ENCODE data around the gene PARP3. TPM values are rescaled to one million over a fixed set of nuclear protein-coding genes. Genes with fewer than 3 reads are reported as not detected.

The PARP3 gene
- total RNA-seq, 1 donor from 2014 or later: 18.0 TPM

DNA sequence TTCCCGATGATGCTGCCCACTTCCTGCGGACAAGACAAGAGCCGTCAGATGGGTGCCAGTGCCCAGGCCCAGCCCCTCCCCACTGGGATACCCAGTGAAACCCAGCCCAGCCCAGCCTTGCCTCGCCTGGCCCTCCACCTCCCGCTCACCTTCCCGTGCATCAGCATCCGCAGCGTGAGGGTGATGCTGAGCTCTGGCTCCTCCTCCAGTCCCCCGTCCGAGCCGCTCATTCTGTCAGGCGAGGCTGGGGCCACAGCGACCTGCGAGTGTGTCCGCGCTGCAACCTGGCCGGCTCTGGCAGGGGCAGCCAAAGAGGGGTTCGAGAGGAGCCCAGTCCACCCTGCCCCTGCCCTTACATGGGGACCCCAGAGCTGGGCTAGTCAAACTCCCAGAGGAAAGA is 18.8 kb downstream of the PARP3 start:
- DNase-seq (ENCODE audit: low spot score) (no peak), ATAC-seq (no peak)
- intact Hi-C loops (cut with DNase I): no loop called here

DNA sequence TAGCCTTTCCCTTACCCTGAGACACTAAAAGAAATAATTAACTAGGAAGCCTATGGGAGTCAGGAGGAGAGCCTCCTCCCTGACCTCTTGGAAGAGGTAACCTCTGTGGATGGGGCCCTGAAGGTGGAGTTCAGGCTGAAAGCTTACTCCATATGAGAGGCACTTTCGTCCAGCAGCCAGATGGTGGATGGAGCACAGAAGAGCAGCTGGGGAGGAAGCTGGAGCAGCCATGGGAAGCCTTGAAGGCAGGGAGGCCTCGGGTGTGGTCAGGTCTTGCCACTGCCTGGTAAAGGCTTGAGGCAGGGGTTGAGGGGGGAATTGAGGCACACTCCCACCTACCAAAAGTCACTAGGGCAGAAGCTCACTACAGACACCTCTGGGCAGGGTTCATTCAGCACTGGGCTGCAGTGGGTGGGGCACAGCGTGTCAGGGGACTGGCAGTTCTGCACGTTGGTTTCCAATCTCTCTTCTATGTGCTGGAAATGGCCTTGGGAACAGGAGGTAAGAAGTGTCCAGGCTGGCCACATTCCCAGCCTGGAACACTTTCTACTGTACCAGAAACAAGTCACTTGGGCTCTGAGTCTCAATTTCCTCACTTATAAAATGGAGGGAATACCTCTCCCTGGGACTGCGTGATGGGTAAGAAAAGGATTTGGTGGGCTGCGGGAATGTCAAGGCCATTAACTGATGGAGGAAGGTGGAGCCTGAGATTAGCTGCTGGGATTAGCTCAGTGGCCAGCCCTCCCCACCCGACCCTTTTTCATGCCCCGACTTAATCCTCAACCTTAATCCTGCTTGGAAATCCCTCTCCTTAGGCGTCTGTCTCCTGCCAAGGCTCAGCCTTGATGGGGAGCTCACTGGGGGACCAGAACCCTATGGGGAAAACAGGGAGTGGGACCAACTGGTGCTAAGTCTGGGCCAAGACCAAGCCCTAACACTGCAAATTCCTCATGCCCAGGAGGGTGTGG is 19.7 kb downstream of the PARP3 start:
- intact Hi-C loops (cut with DNase I): no loop called here
- no peak for ATAC-seq
- no peak for DNase-seq (ENCODE audit: low spot score)

- ATAC-seq: peak; percentile 3
- no peak for DNase-seq (ENCODE audit: low spot score)
- intact Hi-C loops (cut with DNase I): no loop called here
Measured at GRCh38 chr3:51962854-51963530, 20.8 kb downstream of the PARP3 start.

DNA sequence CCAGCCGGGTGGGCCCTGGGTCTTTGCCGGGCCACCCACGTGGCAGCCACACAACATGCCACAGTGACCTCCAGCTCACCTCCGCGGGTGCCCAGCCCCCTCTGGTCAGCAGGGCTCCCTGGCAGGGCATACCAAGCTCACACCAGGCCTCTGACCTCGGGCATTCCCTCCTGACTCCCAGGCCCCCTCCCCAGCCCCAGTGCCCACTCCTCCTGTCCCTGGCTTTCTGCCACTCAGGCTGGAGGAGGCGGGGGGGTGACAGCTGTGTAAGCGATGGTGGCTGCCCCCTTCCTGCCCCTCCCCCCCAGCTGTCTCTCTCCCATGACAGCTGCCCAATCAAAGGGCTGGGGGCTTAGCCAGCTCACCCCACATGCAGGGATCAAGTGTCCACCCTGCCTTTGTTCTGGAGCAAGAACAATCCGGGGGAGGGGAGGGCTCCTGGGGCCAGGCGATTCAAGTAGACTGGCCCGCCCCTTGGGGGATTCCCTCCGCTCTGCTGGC is 21.8 kb downstream of the PARP3 start:
- intact Hi-C loops (cut with DNase I): no loop called here
- ATAC-seq (no peak), DNase-seq (ENCODE audit: low spot score) (no peak)

DNA sequence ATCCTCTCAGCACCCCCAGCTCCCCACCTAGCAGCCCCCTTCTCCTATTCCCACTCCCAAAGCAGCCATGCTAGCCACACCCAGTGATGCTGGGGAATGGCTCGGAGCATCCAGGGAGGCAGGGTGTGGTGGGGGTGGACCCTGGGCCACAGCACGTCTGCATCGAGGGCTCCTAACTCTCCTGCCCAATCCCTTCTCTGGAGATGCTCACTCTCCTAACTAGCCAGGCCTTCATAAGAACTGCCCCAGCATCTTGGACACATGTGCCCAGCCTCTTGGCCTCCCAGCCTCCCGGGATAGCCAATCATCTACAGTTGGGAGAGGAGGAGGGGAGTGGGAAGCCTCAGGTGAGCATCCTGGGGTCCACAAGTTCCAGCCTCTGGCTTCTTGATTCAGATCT is 22.4 kb downstream of the PARP3 start:
- ATAC-seq: no peak
- intact Hi-C loops (cut with DNase I): no loop called here
- DNase-seq (ENCODE audit: low spot score): no peak

GRCh38 chr3:51966016-51966415 is 23.9 kb downstream of the PARP3 start:
- ATAC-seq: peak; percentile 45
- DNase-seq (ENCODE audit: low spot score): no peak
- intact Hi-C loops (cut with DNase I): no loop called here

DNA sequence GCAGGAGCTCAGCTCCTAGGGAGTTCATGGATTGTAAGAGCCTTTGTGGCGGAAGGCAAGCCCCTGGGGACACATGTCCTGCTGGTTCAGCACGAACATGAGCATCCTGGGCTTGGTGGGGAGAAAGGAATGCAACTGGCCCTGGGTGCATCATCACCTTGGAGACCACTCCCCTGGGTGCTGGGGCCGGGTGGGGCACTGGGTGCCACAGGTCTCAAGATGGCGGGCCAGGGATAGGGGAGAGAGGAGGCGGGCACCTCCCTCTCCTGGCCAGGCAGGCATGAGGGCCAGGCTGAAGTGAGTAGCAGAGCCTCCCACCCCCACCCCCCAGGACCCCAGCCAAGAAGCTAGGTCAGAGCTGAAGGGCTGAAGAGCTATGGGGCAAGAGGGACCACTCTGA is 24.3 kb downstream of the PARP3 start:
- intact Hi-C loops (cut with DNase I): no loop called here
- ATAC-seq: peak; percentile 2
- no peak for DNase-seq (ENCODE audit: low spot score)

DNA sequence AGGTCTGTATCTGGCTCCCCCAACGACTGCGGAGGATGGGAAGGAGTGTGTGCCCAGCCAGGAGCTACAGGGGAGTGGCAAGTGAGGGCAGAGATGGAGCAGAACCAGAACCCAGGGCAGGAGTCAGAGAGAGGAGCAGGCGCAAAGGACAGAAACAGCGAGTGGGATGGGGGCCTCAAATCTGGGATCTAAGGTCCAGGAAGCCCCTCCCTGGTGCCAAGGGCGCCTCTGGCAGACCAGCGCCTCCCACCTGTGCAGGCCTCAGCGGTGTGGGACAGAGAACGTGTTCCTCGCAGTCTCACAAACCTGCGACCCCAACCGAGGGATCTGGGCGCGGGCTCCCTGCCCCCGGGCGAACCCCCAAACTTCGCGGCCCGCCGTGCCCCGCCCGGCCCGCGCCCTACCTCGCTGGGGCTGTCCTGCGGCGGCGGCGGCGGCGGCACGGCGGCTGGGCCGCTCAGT is 24.8 kb downstream of the PARP3 start:
- intact Hi-C loops (cut with DNase I): no loop called here
- DNase-seq (ENCODE audit: low spot score): no peak
- peak; percentile 1 for ATAC-seq

- DNase-seq (ENCODE audit: low spot score) (peak; percentile 85), ATAC-seq (peak; percentile 63)
- intact Hi-C loops (cut with DNase I): no loop called here
Measured at GRCh38 chr3:51967384-51968169, 25.4 kb downstream of the PARP3 start, which contains the start of gene PCBP4. TSS of gene PCBP4 (minus strand) at chr3:51967454. CDS start at chr3:51961240, 6,214 bp downstream.

DNA sequence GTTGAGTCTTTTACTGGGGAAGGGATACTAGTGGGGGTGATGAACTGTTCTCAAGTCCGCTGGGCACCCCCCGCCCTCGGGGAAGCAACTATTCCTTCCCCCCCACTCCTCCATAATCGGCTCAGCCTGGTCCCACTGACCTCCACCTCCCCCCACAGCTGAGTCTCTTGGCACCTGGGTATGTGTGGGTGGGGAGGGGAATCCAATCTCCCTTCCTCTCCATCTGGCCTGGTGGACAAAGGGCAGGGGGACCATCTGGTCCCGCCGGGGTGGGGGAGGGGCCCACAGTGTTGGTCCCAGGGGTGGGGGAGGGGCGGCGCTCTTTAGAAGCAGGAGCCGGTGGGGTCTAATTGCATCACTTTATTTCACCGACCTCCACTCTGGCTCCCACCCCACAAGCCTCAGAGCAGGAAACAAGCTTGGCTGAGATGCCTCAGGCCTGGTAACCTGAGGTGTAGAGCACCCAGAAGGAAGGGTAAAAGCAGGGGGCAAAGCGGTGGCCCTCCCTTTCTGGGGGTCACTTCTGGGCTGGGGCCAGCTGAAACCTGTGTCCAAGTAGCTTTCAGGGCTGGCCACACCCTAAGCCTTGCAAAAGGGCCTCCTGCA is 26.1 kb downstream of the PARP3 start:
- intact Hi-C loops (cut with DNase I): no loop called here
- DNase-seq (ENCODE audit: low spot score) (no peak), ATAC-seq (peak; percentile 2)

GRCh38 chr3:51968883-51969678 is 26.9 kb downstream of the PARP3 start:
- ATAC-seq (no peak), DNase-seq (ENCODE audit: low spot score) (no peak)
- intact Hi-C loops (cut with DNase I): no loop called here

DNA sequence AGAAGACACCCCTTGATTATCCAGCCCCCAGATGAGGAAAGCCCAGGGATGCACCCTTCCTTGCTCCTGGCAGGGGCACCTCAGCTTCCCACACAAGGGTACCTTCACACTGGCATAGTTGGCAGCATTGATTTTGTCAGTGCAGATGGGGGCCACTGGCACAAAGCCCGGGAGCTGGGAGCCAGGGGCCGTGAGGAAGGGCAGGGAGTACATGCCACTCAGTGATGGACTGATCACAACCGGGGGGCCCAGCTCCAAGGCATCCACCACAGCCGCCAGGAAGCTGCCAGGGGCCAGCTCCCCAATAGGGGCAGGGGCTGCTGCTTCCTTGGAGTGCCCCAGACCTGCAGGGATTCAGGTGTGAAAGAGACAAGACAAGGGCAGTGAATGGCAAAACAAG is 27.7 kb downstream of the PARP3 start:
- DNase-seq (ENCODE audit: low spot score): no peak
- intact Hi-C loops (cut with DNase I): no loop called here

GRCh38 chr3:51970606-51971300 is 28.6 kb downstream of the PARP3 start:
- DNase-seq (ENCODE audit: low spot score) (no peak), ATAC-seq (no peak)
- intact Hi-C loops (cut with DNase I): no loop called here

More for the DNA sequence above, 27.7 kb downstream of the PARP3 start:
- ATAC-seq: no peak

GRCh38 chr3:51971350-51971749 is 29.2 kb downstream of the PARP3 start:
- no peak for ATAC-seq
- intact Hi-C loops (cut with DNase I): no loop called here
- no peak for DNase-seq (ENCODE audit: low spot score)

GRCh38 chr3:51974277-51974962 is 32.3 kb downstream of the PARP3 start:
- intact Hi-C loops (cut with DNase I): no loop called here
- DNase-seq (ENCODE audit: low spot score) (peak; percentile 71), ATAC-seq (peak; percentile 31)

DNA sequence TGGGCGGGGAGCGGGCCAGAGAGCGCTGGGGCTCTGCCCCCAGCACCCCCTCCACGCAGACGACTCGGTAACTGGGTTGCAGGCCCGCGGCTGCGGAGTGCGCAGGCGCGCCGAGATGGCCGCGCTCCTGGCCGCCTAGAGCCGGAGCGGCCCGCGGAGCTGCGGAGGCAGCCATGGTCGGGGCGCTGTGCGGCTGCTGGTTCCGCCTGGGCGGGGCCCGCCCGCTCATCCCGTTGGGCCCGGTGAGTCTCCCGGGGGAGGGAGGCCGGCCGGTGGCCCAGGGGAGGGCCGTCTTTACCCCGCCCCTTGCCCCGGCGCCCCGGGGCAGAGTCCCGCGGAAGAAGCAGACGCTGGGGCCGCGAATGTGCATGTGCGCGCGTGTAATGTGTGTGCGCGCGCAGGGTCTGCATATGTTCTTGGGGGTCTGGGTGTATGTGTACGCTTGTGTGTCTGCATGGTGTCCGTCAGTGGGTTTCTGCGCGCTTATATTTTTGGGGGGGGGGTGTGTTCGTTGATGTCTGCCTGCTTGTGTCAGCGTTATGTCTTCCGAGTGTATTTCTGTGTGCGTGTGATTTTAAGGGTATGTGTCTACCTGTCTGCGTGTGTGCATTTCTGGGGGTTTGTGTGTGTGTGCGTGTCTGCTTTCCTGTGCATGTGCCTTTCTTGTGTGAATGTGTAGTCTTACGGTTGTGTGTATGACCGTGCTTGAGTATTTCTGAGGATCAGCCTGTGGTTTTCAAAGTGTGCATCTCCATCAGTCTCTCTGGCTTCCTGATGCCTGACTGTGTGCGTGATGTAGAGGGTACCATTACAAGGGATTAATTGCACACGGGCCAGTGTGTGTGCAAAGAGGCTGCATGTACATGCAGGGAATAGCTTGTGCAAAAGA is 33.0 kb downstream of the PARP3 start, which contains the start of gene ABHD14A:
Gene ABHD14A (plus strand): TSS at position 102 of the 889 bp plus-strand sequence. CDS start 72 bp downstream, at position 174.
- DNase-seq (ENCODE audit: low spot score) (peak; percentile 81), ATAC-seq (peak; percentile 81)
- intact Hi-C loops (cut with DNase I): no loop called here

Measured in sciatic nerve (tissue), 2 donors.